ENCODE data around the gene TCL1B. TPM values are rescaled to one million over a fixed set of nuclear protein-coding genes. Genes with fewer than 3 reads are reported as not detected.

Gene TCL1B
- total RNA-seq, 1 experiment from 2014 or later, result 3.6 TPM

DNA sequence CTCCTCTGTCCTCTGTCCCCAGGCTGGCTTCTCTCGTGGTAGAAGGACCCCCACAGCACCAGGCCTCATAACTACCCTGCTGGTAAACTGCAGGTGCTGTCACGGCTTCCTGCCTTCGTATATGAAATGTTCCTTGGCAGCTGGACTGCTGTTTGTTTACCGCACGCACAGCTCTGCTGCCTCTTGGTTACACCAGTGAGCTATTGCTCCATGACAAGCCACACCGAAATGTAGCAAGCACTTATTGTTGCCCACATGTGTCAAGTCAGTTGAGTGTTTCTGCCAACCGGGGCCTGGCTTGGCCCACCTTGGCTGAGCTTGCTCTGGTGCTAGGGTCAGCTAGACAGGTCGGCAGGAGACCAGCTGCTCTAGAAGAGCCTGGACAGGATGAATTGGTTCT, 21.7 kb upstream of the TCL1B start:
- H4K91ac ChIP-seq (ENCODE audit: insufficient read length, low read depth, low read length), result no peak overlapping the region
- no peaks in the 10 kb centered on the region for H3K27me3 ChIP-seq (ENCODE audit: insufficient read depth, low read length)
- no peak overlapping the region for H2BK15ac ChIP-seq (ENCODE audit: low read depth, low read length)
- WGBS (ENCODE audit: extremely low coverage, insufficient read length, low lambda C conversion rate), result no CpG with 5 or more reads among the region's 8 CpGs
- no peak overlapping the region for H3K9ac ChIP-seq (ENCODE audit: extremely low read depth, insufficient read length, low read length)
- no peaks in the 10 kb centered on the region for H4K20me1 ChIP-seq (ENCODE audit: control insufficient read depth, insufficient read depth, insufficient read length)
- no peak overlapping the region for H3K56ac ChIP-seq (ENCODE audit: insufficient read length, low read depth, low read length)
- no peaks in the 10 kb centered on the region for H3K79me1 ChIP-seq (ENCODE audit: insufficient read depth, low read depth, low read length, poor library complexity, severe bottlenecking)
- no peak overlapping the region for H3K4me2 ChIP-seq (ENCODE audit: insufficient read depth, insufficient read length, low read length)
- no peak overlapping the region for H3K4me3 Mint-ChIP-seq
- no peaks in the 10 kb centered on the region for H3K23me2 ChIP-seq (ENCODE audit: insufficient read length, low read depth, low read length, poor library complexity, severe bottlenecking)
- no peaks in the 10 kb centered on the region for H3K9me3 ChIP-seq (ENCODE audit: control insufficient read depth, low read depth, low read length)
- peaks cover 80% of the 10 kb centered on the region for H3K27me3 Mint-ChIP-seq (ENCODE audit: low read depth)
- H3K14ac ChIP-seq (ENCODE audit: insufficient read depth, low read length), result no peak overlapping the region
- H3K79me2 ChIP-seq (ENCODE audit: insufficient read depth, low read length), result no peaks in the 10 kb centered on the region
- H3K18ac ChIP-seq (ENCODE audit: insufficient read length, low read depth, low read length), result no peak overlapping the region
- no peaks in the 10 kb centered on the region for H3K36me3 Mint-ChIP-seq (ENCODE audit: insufficient read depth in 1 of 3, low read depth in 3 of 3)
- H2AFZ ChIP-seq (ENCODE audit: low read length), result no peak overlapping the region
- H2BK5ac ChIP-seq (ENCODE audit: insufficient read length, low read length), result no peak overlapping the region
- no peak overlapping the region for H3T11ph ChIP-seq (ENCODE audit: low read length)
- TF ChIP-seq, protein P1, sequence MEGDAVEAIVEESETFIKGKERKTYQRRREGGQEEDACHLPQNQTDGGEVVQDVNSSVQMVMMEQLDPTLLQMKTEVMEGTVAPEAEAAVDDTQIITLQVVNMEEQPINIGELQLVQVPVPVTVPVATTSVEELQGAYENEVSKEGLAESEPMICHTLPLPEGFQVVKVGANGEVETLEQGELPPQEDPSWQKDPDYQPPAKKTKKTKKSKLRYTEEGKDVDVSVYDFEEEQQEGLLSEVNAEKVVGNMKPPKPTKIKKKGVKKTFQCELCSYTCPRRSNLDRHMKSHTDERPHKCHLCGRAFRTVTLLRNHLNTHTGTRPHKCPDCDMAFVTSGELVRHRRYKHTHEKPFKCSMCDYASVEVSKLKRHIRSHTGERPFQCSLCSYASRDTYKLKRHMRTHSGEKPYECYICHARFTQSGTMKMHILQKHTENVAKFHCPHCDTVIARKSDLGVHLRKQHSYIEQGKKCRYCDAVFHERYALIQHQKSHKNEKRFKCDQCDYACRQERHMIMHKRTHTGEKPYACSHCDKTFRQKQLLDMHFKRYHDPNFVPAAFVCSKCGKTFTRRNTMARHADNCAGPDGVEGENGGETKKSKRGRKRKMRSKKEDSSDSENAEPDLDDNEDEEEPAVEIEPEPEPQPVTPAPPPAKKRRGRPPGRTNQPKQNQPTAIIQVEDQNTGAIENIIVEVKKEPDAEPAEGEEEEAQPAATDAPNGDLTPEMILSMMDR (conservative IDR thresholded peaks at IDR 0.05), result no peak
- H3K9me3 Mint-ChIP-seq, result no peaks in the 10 kb centered on the region; a peak in 1 of 5 replicates
- no peak overlapping the region for H2AK5ac ChIP-seq (ENCODE audit: insufficient read length, low read length)
- no peak overlapping the region for H4K8ac ChIP-seq (replicated peaks; ENCODE audit: insufficient read length, low read depth, low read length)
- H3K27ac Mint-ChIP-seq, result no peak overlapping the region; a peak in 1 of 7 replicates
- H3K4me1 ChIP-seq (ENCODE audit: insufficient read depth, low read length), result peaks cover 5% of the 10 kb centered on the region; the same call in 1 of the 2 replicates
- H3K4ac ChIP-seq (ENCODE audit: low read depth, low read length), result no peak overlapping the region
- H3K23ac ChIP-seq (ENCODE audit: insufficient read length, low read depth, low read length), result no peak overlapping the region
- H3K4me1 Mint-ChIP-seq, result peaks cover 29 to 44% of the 10 kb centered on the region in 2 experiments
- no peak overlapping the region for H3K27ac ChIP-seq (ENCODE audit: insufficient read length, low read depth, low read length)
- no peak for DNase-seq
- H2BK120ac ChIP-seq (ENCODE audit: low read depth, low read length, poor library complexity, severe bottlenecking), result no peak overlapping the region
- H2BK12ac ChIP-seq (ENCODE audit: insufficient read length, low read depth, low read length), result no peak overlapping the region
- no peak overlapping the region for H4K5ac ChIP-seq (ENCODE audit: insufficient read length, low read depth, low read length)
- H2BK20ac ChIP-seq (ENCODE audit: low read depth, low read length, poor library complexity, severe bottlenecking), result no peak overlapping the region
